Trophoblast cell (in vitro differentiated cells and primary cell): ENCODE measurements around the gene RNF224.
A peak's percentile ranks its signal among the peaks of the same experiment; 100 is the strongest.

Experiments
- DNase-seq, 2 donors: peaks; one replicate each; pipeline ENCODE4 v3.0.0-alpha.2; 2016
- H2AFZ ChIP-seq: 2 replicates; pipeline ENCODE4 v1.6.1; 2013; ENCODE audit warnings: low read length, moderate library complexity, mild to moderate bottlenecking; ENCODE audit not compliant: insufficient read depth, poor library complexity
- H2AK5ac ChIP-seq: 2 replicates; pipeline ENCODE4 v1.6.1; 2013; ENCODE audit warnings: mild to moderate bottlenecking, low read length
- H2BK120ac ChIP-seq: 2 replicates; pipeline ENCODE4 v1.6.1; 2013; ENCODE audit warnings: low read length, mild to moderate bottlenecking, moderate library complexity; ENCODE audit not compliant: insufficient read depth, poor library complexity
- H2BK12ac ChIP-seq: 2 replicates; pipeline ENCODE4 v1.6.1; 2013; ENCODE audit warnings: mild to moderate bottlenecking, low read length, moderate library complexity
- H2BK5ac ChIP-seq: 2 replicates; pipeline ENCODE4 v1.6.1; 2013; ENCODE audit warnings: low read length, low read depth, moderate library complexity, mild to moderate bottlenecking; ENCODE audit not compliant: poor library complexity
- H3K14ac ChIP-seq: 2 replicates; pipeline ENCODE4 v1.6.1; 2013; ENCODE audit warnings: mild to moderate bottlenecking, low read length
- H3K18ac ChIP-seq: 2 replicates; pipeline ENCODE4 v1.6.1; 2013; ENCODE audit warnings: mild to moderate bottlenecking, low read length
- H3K23ac ChIP-seq: 2 replicates; pipeline ENCODE4 v1.6.1; 2013; ENCODE audit warnings: low read length
- H3K27ac ChIP-seq: 2 replicates; pipeline ENCODE4 v1.5.1; 2013; ENCODE audit warnings: low read depth, mild to moderate bottlenecking, inconsistent platforms, low read length, moderate library complexity
- H3K27me3 ChIP-seq: 2 replicates; pipeline ENCODE4 v1.6.1; 2013; ENCODE audit warnings: inconsistent platforms, mild to moderate bottlenecking, low read length, moderate library complexity; ENCODE audit not compliant: insufficient read depth
- H3K36me3 ChIP-seq, 2 experiments: 1 replicate in 1 of 2; 2 replicates in 1 of 2; pipeline ENCODE4 v1.6.1; 2013; ENCODE audit warnings: low read length in 2 of 2, mild to moderate bottlenecking in 2 of 2, moderate library complexity in 1 of 2; ENCODE audit not compliant: insufficient read depth in 2 of 2, control insufficient read depth in 1 of 2
- H3K4ac ChIP-seq: 2 replicates; pipeline ENCODE4 v1.6.1; 2013; ENCODE audit warnings: low read depth, mild to moderate bottlenecking, low read length, moderate library complexity
- H3K4me1 ChIP-seq, 2 experiments: 1 replicate in 1 of 2; 2 replicates in 1 of 2; pipeline ENCODE4 v1.6.1; 2013; ENCODE audit warnings: low read length in 2 of 2, mild to moderate bottlenecking in 2 of 2, moderate library complexity in 1 of 2; ENCODE audit not compliant: insufficient read depth in 2 of 2, control insufficient read depth in 1 of 2
- H3K4me2 ChIP-seq: 2 replicates; pipeline ENCODE4 v1.6.1; 2013; ENCODE audit warnings: inconsistent platforms, mild to moderate bottlenecking, low read length, moderate library complexity
- H3K4me3 ChIP-seq: 2 replicates; pipeline ENCODE4 v1.5.1; 2013; ENCODE audit warnings: mild to moderate bottlenecking, low read depth, low read length, inconsistent platforms
- H3K79me1 ChIP-seq: one replicate; pipeline ENCODE4 v1.6.1; 2013; ENCODE audit warnings: low read length
- H3K79me2 ChIP-seq: 2 replicates; pipeline ENCODE4 v1.6.1; 2013; ENCODE audit warnings: low read length, mild to moderate bottlenecking; ENCODE audit not compliant: control insufficient read depth, insufficient read depth, poor library complexity
- H3K9ac ChIP-seq: 2 replicates; pipeline ENCODE4 v1.6.1; 2013; ENCODE audit warnings: mild to moderate bottlenecking, low read length
- H3K9me3 ChIP-seq: 2 replicates; pipeline ENCODE4 v1.6.1; 2013; ENCODE audit warnings: low read depth, mild to moderate bottlenecking, control low read depth, inconsistent platforms, low read length; ENCODE audit not compliant: insufficient read depth
- H4K12ac ChIP-seq: 2 replicates; pipeline ENCODE4 v1.6.1; 2013; ENCODE audit warnings: low read depth, mild to moderate bottlenecking, low read length, moderate library complexity
- H4K8ac ChIP-seq: 2 replicates; pipeline ENCODE4 v1.6.1; 2013; ENCODE audit warnings: low read depth, mild to moderate bottlenecking, low read length, moderate library complexity
- H4K91ac ChIP-seq: one replicate; pipeline ENCODE4 v1.6.1; 2013; ENCODE audit warnings: low read depth, mild to moderate bottlenecking, low read length, moderate library complexity
- WGBS: extraction: QIAGEN DNeasy Blood & Tissue Kit; methylation state at CpG from one replicate; pipeline ENCODE4 v1.1.7; 2013; ENCODE audit warnings: missing lambda C conversion rate; ENCODE audit not compliant: insufficient read length, insufficient coverage; ENCODE audit errors: extremely low coverage; 5-methylcytosine and 5-hydroxymethylcytosine counted together

The RNF224 gene

DNA sequence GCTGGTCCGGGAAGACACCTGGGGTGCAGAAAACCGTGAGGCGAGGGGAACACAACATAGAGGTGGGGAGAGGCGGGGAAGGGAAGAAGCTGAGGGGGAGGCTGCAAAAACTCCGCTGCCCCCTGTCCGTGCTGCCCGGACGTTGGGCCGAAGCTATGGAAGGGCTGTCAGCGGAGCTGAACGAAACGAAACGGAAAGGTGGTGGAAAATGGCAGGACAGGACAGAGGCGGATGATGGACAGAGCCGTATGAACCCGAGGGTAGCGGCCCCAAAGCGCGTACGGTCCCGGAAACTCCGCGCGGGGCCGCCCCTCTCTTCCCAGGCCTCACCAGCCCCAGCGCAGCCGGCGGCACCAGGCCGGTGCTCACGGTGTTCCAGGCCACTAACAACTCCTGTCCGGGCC lies 39.2 kb upstream of the RNF224 start:
- Histone ChIP-seq H4K91ac (peak overlapping the region; percentile 72), H4K12ac (peak overlapping the region; percentile 71), H3K9ac (peak overlapping the region; percentile 94), H3K79me2 (peaks cover 8% of the 10 kb centered on the region), H2BK12ac (no peak overlapping the region), H3K4me1 (peaks cover 17 to 18% of the 10 kb centered on the region in 2 experiments), H3K23ac (no peak overlapping the region), H3K18ac (peak overlapping the region; percentile 78), H2BK5ac (no peak overlapping the region), H3K4ac (peak overlapping the region; percentile 77), H3K4me2 (peak overlapping the region; percentile 90), H3K14ac (peak overlapping the region; percentile 75), H2AK5ac (peak overlapping the region; percentile 75), H3K4me3 (peak overlapping the region; percentile 93), H3K79me1 (peaks cover 5% of the 10 kb centered on the region), H3K9me3 (peaks cover 2% of the 10 kb centered on the region), H3K27ac (peak overlapping the region; percentile 25), H3K27me3 (no peaks in the 10 kb centered on the region), H3K36me3 (peaks cover 65 to 69% of the 10 kb centered on the region in 2 experiments), H2BK120ac (peak overlapping the region; percentile 29), H2AFZ (peak overlapping the region; percentile 77), H4K8ac (peak overlapping the region; percentile 97)
- no peak for DNase-seq
- no CpG with 5 or more reads among the region's 31 CpGs for WGBS

GRCh38 chr9:137188490-137189296 lies 38.6 kb upstream of the RNF224 start, which contains the start of the genes ANAPC2 and SSNA1:
TSS of gene ANAPC2 (minus strand) at chr9:137188560. CDS start at chr9:137188532, 28 bp downstream.
TSS of gene SSNA1 (plus strand) at chr9:137188676. CDS start at chr9:137188727, 51 bp downstream.
- Histone ChIP-seq H3K4me3 (peak within 1 kb of the TSS; percentile 93), H3K14ac (peak within 1 kb of the TSS; percentile 75), H4K8ac (peak within 1 kb of the TSS; percentile 97), H2BK5ac (peak within 1 kb of the TSS; percentile 73), H2AK5ac (peak within 1 kb of the TSS; percentile 75), H3K23ac (no peak within 1 kb of the TSS), H2AFZ (peak within 1 kb of the TSS; percentile 77), H3K9me3 (peaks cover 2% of the 10 kb centered on the region), H4K12ac (peak within 1 kb of the TSS; percentile 76), H3K79me1 (peaks cover 5% of the 10 kb centered on the region), H4K91ac (peak within 1 kb of the TSS; percentile 89), H3K36me3 (peaks cover 59 to 63% of the 10 kb centered on the region in 2 experiments), H3K79me2 (peaks cover 8% of the 10 kb centered on the region), H2BK120ac (peak within 1 kb of the TSS; percentile 33), H2BK12ac (no peak within 1 kb of the TSS), H3K4me2 (peak within 1 kb of the TSS; percentile 90), H3K27ac (peak within 1 kb of the TSS; percentile 90), H3K27me3 (no peaks in the 10 kb centered on the region), H3K4ac (peak within 1 kb of the TSS; percentile 77), H3K9ac (peak within 1 kb of the TSS; percentile 94), H3K4me1 (peaks cover 17 to 18% of the 10 kb centered on the region in 2 experiments), H3K18ac (peak within 1 kb of the TSS; percentile 78)
- WGBS: no CpG with 5 or more reads among the region's 98 CpGs
- DNase-seq: peak; percentile 88 to 99

- Histone ChIP-seq H2BK5ac (no peak overlapping the region), H3K18ac (peak overlapping the region; percentile 37), H3K4me1 (peaks cover 17 to 18% of the 10 kb centered on the region in 2 experiments), H3K4me3 (peak overlapping the region; percentile 93), H3K23ac (no peak overlapping the region), H3K14ac (peak overlapping the region; percentile 0), H3K27ac (peak overlapping the region; percentile 90), H4K91ac (no peak overlapping the region), H2AK5ac (no peak overlapping the region), H2BK12ac (no peak overlapping the region), H3K27me3 (no peaks in the 10 kb centered on the region), H3K79me1 (peaks cover 5% of the 10 kb centered on the region), H3K79me2 (peaks cover 8% of the 10 kb centered on the region), H4K8ac (peak overlapping the region; percentile 43), H2BK120ac (no peak overlapping the region), H3K4me2 (peak overlapping the region; percentile 86), H3K36me3 (peaks cover 50 to 54% of the 10 kb centered on the region in 2 experiments), H3K4ac (peak overlapping the region; percentile 22), H3K9me3 (peaks cover 2% of the 10 kb centered on the region), H2AFZ (no peak overlapping the region), H3K9ac (peak overlapping the region; percentile 89), H4K12ac (peak overlapping the region; percentile 20)
- no CpG with 5 or more reads among the region's 23 CpGs for WGBS
- no peak for DNase-seq
These were observed 37.7 kb upstream of the RNF224 start for GRCh38 chr9:137189297-137190295.

GRCh38 chr9:137190315-137190856 lies 36.9 kb upstream of the RNF224 start:
- peaks cover 17 to 18% of the 10 kb centered on the region in 2 experiments for H3K4me1 ChIP-seq
- no peak overlapping the region for H3K27ac ChIP-seq
- no peak overlapping the region for H3K4me3 ChIP-seq
- peaks cover 5% of the 10 kb centered on the region for H3K79me1 ChIP-seq
- no peak overlapping the region for H3K4ac ChIP-seq
- no CpG with 5 or more reads among the region's 9 CpGs for WGBS
- H2BK12ac ChIP-seq: no peak overlapping the region
- H3K23ac ChIP-seq: no peak overlapping the region
- no peak overlapping the region for H4K8ac ChIP-seq
- H2AK5ac ChIP-seq: no peak overlapping the region
- no peak overlapping the region for H4K91ac ChIP-seq
- H2AFZ ChIP-seq: no peak overlapping the region
- no peak overlapping the region for H2BK120ac ChIP-seq
- peaks cover 43 to 46% of the 10 kb centered on the region in 2 experiments for H3K36me3 ChIP-seq
- H3K4me2 ChIP-seq: no peak overlapping the region
- DNase-seq: no peak
- H3K9me3 ChIP-seq: no peaks in the 10 kb centered on the region
- H2BK5ac ChIP-seq: no peak overlapping the region
- H3K79me2 ChIP-seq: peaks cover 8% of the 10 kb centered on the region
- H3K18ac ChIP-seq: no peak overlapping the region
- no peaks in the 10 kb centered on the region for H3K27me3 ChIP-seq
- H3K14ac ChIP-seq: no peak overlapping the region
- H3K9ac ChIP-seq: no peak overlapping the region
- no peak overlapping the region for H4K12ac ChIP-seq
